NCI-H748 (cell line): ENCODE data around the gene GRAMD1A.
"Not testable (repeated sequence)": the region's sequence is repeated elsewhere in the genome, so short reads cannot be mapped to it uniquely, and the experiment has no call there.

Source experiments
- DNase-seq: peaks from one replicate; lab custom pipeline; 2025; ENCODE audit not compliant: unreplicated experiment; lab: John Stamatoyannopoulos, UW

Gene GRAMD1A

DNA sequence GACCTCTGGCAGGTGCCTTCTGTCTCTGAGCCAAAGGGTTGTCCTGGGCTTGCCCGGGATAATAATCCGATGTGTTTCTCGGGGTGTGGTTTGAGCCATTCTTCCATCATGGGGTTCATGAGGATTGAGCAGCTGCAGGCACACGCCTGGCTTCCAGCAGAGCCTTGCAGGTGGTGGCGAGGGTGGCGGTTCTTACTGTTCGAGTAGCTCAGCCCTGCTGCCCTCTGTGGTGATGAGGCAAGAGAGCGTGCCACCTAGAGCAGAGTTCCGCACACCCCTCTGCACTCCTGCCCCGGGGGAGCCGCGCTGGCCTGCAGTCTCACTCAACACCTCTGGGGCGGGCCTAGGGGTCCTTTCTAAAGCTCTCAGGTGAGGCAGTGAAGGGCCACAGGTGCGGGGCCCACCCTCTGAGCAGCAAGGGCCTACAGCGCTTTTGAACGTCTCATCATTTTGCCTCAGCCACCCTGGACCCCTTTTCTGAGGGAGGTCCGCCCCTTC lies 33.9 kb downstream of the GRAMD1A start:
- DNase-seq = peak; percentile 14

DNA sequence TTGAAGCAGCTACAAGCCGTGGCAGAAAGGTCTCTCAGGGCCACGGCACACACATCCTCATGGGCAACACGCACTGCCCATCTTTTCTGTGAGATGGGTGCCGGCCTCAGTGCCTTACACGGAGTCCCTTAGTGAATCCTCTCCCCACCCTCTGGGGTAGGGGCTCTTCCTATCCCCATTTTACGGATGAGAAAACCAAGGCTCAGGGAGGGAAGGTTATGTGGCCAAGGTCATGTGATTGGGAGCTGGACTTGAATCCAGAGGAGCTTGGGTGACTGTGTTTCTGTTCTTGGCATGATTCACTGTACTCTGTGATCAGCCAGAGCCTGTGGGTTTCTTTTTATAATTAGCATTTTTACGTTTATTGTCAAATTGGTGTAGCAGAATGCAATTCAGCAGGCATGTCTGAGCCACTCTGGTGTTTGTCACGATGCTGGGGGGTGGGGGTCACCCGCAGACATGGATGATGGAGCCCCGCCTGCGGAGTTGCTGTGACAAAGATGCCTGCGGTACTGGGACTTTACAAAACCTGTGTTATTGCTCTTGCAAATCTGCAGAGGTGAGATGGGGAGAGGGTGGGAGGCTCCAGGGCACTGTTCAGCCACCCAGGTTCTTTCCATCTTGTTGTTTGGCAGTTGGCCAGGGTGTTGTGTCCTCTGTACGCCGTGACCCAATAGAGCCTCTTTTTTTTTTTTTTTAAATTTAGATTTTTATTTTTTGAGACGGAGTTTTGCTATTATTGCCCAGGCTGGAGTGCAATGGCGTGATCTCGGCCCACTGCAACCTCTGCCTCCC lies 34.7 kb downstream of the GRAMD1A start:
- no peak for DNase-seq

- DNase-seq = no peak
Observed at GRCh38 chr19:35037716-35038622, 37.8 kb downstream of the GRAMD1A start.

GRCh38 chr19:35038623-35039512 lies 38.7 kb downstream of the GRAMD1A start:
- DNase-seq = no peak

DNA sequence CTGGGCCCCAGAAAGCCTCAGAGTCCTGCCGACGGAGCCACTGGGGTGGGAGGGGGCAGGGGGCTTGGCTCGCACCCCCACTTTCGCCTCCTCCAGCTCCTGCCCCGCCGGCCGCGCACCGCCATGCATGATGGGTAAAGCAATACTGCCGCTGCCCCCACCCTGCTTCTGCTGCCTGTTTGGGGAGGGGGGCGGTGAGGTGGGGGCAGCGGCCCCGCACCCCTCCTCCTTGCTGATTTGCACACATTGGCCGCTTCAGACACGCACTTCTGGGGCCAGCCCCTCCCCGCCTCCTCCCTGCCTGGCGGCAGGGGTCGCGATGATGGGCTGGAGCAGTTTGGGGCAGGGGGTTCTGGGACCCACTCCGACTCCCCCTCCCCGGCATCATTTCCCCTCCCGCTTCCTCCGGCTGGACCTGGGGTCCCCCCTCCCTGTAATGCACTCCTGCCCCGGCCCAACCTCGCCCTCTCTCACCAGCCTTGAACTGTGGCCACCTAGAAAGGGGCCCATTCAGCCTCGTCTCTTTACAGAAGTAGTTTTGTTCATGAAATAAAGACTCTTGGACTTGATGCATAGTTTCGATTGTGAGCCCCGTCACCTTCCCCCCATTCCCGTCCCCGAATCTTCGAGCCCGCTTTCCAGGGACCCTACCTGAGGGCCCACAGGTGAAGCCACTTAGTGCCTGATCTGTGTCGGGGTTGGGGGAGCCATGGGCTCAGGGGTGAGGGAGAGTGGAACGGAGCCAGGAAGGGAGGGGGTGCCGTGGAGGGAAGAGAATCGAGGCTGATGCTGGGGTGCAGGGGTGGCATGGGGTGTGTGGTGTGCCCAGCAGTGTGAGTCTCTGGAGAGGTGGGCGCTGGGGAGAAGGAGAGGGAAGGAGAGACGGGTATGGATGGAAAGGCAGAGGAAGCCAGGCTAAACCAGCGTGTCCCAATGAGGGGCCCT lies 40.0 kb downstream of the GRAMD1A start:
- no peak for DNase-seq

DNA sequence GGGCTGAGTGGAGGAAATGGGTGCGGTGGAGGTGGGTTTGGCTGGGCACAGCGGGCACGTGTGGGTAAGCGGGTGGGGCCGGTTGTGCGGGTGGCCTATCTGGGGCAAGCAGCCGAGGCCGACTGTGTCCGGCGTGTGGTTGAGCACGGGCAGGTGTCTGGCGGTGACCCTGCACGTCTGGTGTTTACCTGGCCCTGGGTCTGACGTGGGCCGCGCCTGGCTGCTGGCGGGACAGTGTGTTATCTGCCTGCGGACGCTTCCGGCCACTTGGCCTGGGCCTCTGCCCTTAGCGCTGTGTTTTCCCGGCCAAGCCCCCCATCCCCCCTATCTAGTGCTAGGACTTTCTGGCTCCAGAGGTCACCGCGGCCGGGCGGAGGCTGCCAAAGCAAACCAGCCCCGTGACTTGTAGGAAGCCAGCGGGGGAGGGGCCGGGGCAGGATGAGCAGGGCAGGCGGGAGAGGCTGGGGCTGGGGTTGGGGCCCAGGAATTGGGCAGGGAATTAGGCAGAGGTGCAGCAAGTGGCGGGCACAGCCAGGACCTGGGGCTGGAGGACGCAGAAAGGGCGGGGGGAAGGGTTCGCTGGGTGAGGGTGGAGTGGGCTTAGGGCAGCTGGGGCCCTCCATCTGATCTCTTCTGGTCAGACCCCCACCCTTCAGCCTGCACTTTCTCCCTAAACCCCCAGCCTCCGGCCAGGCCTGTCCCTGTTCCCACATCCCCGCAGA lies 40.9 kb downstream of the GRAMD1A start:
- DNase-seq = peak; percentile 21

DNA sequence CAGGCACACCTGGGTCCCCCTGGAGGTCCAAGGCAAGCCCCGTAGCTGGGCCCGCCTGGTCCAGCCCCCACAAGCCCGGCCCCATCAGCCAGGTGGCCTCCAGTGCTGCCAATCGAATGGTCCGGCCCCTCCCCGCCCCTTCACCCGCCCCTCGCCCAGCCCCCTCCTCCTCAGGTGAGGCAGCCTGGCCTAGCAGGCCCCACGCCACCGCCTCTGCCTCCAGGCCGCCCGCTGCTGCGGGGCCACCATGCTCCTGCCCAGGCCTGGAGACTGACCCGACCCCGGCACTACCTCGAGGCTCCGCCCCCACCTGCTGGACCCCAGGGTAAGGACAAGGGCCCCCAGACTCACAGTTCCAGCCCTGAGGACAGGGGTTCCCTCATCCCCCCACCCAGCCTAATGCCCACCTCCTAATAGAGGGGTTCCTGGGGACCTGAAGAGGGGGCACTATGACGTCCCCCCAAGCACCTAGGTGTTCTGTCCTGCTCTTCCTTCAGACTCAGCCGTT lies 41.5 kb downstream of the GRAMD1A start, which contains the start of gene HPN:
Gene HPN (plus strand): TSS at position 174 of the 508 bp plus-strand sequence. CDS start 786 bp downstream, outside the sequence.
- no peak for DNase-seq

- DNase-seq = no peak
Observed at GRCh38 chr19:35042056-35042730, 42.1 kb downstream of the GRAMD1A start.

DNA sequence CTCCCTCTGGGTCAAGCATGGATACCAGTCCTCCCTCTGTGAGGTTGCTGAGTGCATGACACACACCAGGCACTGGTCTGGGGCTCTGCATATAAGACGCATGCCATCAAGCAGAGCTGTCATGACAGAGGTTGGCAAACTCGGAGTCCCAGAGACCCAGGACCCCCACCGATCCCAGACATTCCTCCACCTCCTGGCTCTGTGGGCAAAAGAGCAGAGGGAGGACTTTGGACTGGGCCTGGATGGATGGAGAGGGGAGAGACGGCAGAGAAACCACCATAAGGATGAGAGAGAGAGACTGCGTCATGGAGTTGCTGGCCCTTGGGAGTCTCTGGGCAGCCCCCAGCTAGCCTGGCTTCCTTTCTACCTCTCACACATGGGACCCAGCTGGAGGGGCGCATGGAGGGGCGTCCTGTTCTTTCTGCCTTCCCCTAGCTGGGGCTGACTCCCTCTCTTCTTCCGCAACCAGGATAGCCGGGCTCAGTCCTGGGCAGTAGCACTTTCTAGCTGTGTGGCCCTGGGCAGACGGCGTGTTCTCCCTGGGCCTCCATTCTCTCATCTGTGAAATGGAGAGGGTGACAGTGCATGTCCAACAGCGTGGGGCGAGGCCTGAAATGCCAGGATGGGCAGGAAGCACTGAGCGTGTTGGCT lies 43.0 kb downstream of the GRAMD1A start:
- DNase-seq = no peak

- no peak for DNase-seq
Observed at GRCh38 chr19:35043906-35044305, 43.8 kb downstream of the GRAMD1A start.

GRCh38 chr19:35044317-35045117 lies 44.4 kb downstream of the GRAMD1A start:
- peak; percentile 34 for DNase-seq

GRCh38 chr19:35045667-35046300 lies 45.7 kb downstream of the GRAMD1A start:
- peak; percentile 24 for DNase-seq

- no peak for DNase-seq
Observed at GRCh38 chr19:35046461-35046860, 46.3 kb downstream of the GRAMD1A start.

- no peak for DNase-seq
Observed at GRCh38 chr19:35048911-35049411, 48.8 kb downstream of the GRAMD1A start.

DNA sequence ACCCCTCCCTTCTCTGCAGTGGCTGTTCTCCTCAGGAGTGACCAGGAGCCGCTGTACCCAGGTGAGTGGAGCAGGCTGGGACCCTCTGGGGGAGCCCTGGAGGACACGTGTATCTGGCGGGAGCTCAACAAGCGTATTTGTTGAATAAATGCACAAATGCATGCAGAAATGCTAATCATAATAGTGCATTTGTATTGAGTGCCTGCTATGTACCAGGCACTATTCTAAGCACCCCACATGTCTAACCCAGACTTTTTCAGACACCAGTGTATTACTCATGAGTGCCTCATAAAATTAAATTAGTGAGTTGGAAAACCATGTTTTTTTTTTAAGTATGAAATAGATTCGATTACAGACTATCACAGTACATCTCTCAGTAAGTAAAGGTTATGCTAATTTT lies 49.3 kb downstream of the GRAMD1A start:
- no peak for DNase-seq

DNA sequence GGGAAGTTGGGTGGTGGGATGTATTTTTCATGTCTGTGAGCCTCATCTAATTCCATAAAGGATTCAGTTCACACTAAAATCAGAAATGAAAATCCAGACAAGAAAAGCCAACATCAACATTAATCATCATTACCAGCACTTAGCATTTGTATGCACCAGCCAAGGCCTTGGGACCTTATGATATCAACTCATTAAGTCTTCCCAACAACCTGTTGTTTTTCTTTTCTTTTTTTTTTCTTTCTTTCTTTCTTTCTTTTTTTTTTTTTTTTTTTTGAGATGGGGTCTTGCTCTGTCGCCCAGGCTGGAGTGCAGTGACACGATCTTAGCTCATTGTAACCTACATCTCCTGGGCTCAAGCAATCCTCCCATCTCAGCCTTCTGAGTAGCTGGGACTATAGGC lies 50.5 kb downstream of the GRAMD1A start:
- DNase-seq = not testable (repeated sequence)
